ENCODE measurements around the gene SLC5A12. TPM values are rescaled to one million over a fixed set of nuclear protein-coding genes. Genes with fewer than 3 reads are reported as not detected.

Gene SLC5A12, protein sequence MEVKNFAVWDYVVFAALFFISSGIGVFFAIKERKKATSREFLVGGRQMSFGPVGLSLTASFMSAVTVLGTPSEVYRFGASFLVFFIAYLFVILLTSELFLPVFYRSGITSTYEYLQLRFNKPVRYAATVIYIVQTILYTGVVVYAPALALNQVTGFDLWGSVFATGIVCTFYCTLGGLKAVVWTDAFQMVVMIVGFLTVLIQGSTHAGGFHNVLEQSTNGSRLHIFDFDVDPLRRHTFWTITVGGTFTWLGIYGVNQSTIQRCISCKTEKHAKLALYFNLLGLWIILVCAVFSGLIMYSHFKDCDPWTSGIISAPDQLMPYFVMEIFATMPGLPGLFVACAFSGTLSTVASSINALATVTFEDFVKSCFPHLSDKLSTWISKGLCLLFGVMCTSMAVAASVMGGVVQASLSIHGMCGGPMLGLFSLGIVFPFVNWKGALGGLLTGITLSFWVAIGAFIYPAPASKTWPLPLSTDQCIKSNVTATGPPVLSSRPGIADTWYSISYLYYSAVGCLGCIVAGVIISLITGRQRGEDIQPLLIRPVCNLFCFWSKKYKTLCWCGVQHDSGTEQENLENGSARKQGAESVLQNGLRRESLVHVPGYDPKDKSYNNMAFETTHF
- 0.47 TPM for total RNA-seq

DNA sequence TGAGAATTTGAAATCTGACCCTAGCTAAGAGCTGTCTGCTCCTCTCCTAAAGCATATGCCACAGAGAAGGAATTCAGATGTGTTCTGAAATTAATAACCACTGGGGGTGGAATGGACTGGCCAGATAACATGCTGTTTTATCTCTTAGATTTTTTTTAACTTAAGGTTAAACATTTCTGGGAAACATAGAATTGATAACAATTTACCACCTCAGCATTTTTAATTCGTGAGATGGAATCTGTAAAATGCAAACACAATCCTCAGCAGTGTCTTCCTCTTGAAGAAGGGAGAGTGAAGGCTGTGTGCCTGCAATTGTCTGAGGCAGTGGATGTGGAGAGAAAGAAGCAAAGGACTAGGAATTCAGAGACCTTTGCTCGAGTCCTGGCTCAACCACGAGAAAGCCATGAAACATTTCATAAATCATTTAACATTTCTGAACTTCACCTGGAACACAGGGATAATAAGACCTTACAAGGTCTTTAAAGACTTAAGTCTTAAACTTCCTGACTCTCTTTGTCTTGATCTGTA, at the start of gene SLC5A12:
TSS of gene SLC5A12 (minus strand) at position 113 of the 528 bp plus-strand sequence. CDS start 346 bp downstream, outside the sequence.
- no peak for DNase-seq (ENCODE audit: low spot score)

DNA sequence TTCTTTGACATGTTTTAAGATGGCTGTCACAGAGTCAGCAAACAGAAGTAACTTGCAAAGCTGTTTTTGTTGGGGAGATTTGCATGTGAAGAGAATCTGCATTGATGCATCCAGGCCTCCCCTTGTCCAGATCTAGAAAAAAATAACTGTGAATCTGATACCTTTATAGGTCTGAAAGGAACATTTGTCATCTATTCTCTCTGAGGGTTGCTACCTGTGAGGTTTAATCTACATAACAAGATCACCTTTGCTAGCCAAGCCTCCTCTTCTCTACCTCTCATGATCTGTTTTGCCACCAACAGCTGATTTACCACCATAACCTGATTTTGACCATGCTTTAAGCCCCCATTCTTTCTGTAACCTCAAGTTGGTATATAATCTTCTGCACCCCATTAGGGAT, 47.2 kb upstream of the SLC5A12 start:
- DNase-seq (ENCODE audit: low spot score): no peak

- DNase-seq (ENCODE audit: low spot score): no peak
Observed at GRCh38 chr11:26767060-26767459, 45.2 kb upstream of the SLC5A12 start.

- no peak for DNase-seq (ENCODE audit: low spot score)
Observed at GRCh38 chr11:26765323-26765722, 43.5 kb upstream of the SLC5A12 start.

GRCh38 chr11:26764825-26765224, 43.0 kb upstream of the SLC5A12 start:
- no peak for DNase-seq (ENCODE audit: low spot score)

DNA sequence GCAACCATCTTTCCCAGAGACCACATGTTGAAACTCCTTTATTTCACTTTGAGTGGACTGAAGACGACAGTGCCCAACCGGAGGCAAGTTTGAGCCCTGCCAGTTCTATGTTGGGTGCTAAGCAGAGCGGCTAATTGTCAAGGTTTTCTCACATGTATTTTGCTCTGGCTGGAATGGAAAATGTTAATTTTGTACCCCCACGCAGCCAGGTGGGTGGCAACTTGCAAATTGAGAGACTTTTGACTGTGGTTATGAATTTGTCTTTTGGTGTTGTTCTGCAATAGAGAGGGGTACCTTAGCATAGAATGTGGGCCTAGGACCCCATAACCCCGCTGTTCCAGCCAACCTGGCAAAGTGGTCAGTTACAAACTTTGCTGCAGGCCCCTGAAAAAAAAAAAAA, 42.5 kb upstream of the SLC5A12 start:
- DNase-seq (ENCODE audit: low spot score): no peak

- no peak for DNase-seq (ENCODE audit: low spot score)
Observed at GRCh38 chr11:26762089-26762488, 40.2 kb upstream of the SLC5A12 start.

DNA sequence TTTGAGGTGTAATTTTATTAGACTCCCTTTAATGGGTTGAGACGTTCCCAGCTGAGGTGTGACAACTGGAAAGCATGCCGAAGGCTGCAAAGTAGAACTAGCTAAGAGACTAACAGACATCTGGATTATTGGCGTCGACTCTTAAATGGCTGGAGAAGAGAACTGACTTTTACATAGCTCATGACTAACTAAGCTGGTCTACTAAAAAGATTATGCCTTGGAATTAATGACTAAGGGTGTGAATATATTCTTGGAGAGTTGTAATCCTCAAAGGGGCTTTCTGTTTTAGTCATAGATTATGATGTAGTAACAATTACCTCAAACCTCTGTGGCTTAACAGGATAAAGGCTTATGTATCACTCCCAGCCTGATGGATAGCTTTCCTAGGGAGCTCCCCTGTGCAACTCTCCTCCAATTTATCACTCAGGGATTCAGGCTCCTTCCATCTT, 39.5 kb upstream of the SLC5A12 start:
- DNase-seq (ENCODE audit: low spot score): no peak

DNA sequence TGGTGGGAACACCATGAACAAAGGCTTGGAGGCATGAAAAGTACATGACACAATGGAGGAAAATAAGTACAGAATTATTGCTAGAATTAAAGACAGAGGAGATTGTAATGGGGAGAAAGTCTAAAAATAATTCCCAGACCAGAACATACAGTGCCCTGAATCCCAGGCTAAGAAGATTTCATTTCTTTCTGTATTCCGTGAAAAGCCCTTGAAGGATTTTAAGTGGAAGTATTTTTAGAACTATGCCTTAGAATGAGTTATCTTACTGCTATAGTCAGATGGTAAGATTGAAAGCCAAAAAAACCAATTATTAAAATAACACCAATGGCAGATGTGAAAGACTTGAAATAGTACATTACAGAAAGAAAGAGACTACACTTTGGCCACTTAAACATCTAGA, 36.1 kb upstream of the SLC5A12 start:
- DNase-seq (ENCODE audit: low spot score): no peak

- no peak for DNase-seq (ENCODE audit: low spot score)
Observed at GRCh38 chr11:26755762-26756161, 33.9 kb upstream of the SLC5A12 start.

- peak; percentile 44 for DNase-seq (ENCODE audit: low spot score)
Observed at GRCh38 chr11:26753723-26754504, 32.1 kb upstream of the SLC5A12 start.

DNA sequence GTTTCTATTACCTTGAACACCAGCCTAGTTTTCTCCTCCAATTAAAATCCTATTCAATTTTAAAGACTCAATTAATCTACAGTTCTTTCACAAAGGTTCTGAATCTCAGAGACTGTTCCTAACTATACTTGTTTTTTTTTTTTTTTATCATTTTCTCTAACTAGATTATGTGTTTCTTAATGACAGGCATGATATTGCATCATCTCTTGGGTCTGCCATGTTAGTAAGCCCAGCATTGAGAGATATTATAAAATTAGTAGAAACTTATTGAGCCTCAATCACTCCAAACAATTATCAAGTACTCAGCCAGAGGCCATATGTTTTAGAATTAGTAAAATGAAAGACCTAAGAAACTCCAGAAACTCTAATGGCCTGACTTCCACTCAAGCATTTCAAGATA, 28.1 kb upstream of the SLC5A12 start:
- no peak for DNase-seq (ENCODE audit: low spot score)

- no peak for DNase-seq (ENCODE audit: low spot score)
Observed at GRCh38 chr11:26743622-26744021, 21.8 kb upstream of the SLC5A12 start.

DNA sequence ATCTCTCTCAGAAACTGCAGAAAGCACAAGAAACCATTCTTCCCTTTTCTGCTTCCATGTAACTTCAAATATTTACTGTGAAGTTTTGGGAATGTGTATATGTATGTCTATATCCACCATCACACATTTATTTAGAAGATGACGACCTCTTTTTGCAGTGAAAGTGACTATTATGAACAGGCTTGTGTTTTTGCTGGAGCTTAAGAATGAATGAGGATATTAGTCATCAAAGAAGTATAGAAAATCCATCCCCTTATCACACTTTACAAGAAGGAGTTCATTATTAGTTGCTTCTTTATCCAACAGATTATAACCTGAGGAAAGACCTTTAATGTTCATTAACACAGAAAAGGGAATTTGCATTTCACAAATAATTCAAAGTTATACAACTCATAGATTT, 21.1 kb upstream of the SLC5A12 start:
- no peak for DNase-seq (ENCODE audit: low spot score)

GRCh38 chr11:26741036-26741435, 19.2 kb upstream of the SLC5A12 start:
- no peak for DNase-seq (ENCODE audit: low spot score)

- no peak for DNase-seq (ENCODE audit: low spot score)
Observed at GRCh38 chr11:26739366-26740073, 17.7 kb upstream of the SLC5A12 start.

GRCh38 chr11:26734691-26735090, 12.8 kb upstream of the SLC5A12 start:
- no peak for DNase-seq (ENCODE audit: low spot score)

- DNase-seq (ENCODE audit: low spot score): no peak
Observed at GRCh38 chr11:26731084-26731456, 9.2 kb upstream of the SLC5A12 start.

DNA sequence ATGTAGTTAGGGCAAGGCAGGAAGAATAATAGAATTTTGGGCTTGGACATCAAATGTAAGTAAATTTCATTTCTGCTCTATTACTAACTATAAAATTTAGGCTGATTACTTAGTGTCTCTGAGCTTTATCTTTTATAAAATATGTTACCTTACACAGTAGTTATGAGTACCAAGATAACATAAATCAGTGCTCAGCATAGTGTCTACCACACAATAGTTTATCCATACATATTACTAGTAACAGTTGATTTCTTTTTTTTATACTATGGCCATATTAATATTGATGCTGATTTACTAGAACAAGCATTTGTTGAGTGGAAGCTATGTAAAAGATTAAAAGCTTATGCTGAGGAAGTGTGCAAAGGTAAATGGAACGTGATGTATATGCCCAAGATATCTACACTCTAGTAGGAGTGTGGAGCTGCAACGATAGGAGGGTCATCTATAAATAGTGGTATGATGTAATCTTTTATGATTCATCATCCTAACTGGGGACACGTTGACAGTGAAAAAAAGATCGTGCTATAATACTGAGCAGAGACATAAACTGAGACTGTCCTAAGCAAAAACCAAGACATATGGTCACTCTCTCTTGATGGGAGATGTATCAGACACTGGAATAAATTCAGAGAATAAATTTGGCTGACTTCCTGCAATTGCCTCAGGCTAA, 8.7 kb upstream of the SLC5A12 start:
- DNase-seq (ENCODE audit: low spot score): no peak

- DNase-seq (ENCODE audit: low spot score): no peak
Observed at GRCh38 chr11:26729284-26729683, 7.4 kb upstream of the SLC5A12 start.

DNA sequence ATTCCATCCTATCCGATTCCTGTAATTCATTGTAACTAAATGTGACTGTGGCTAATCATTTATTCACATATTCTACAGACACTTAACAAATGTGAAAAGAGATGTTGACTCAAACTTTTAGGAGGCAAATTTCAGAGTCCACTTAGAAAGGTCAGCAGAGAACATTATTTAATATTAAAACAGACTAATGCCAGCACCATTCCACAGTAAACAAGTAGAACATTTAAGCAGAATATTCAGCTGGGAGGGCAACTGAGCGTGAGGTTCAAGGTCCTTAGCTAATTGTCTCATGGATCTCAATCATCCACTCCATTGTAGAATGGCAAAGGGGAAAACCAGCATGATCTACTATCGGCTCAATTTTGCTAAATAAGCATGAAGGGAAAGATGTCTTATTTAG, 5.1 kb upstream of the SLC5A12 start:
- no peak for DNase-seq (ENCODE audit: low spot score)

Measured in ureter (tissue), 1 donor.